K562 (cell line): ENCODE results near the gene FCER2. TPM values are rescaled to one million over a fixed set of nuclear protein-coding genes. Genes with fewer than 3 reads are reported as not detected.

Source experiments
- CHD1 ChIP-seq: fragments of 200-600 bp; sonication (generic); IDR thresholded peaks from one replicate; pipeline ENCODE4 v1.6.1; 2012; ENCODE audit warnings: mild to moderate bottlenecking, moderate library complexity, low read length, inconsistent platforms
- DACH1 ChIP-seq: fragments of 450-650 bp; IDR thresholded peaks from 2 replicates; pipeline ENCODE4 v1.6.1; 2018; ENCODE audit not compliant: partially characterized antibody
- ETS2 ChIP-seq: IDR thresholded peaks from 2 replicates; pipeline ENCODE4 v1.6.1; 2016; ENCODE audit warnings: borderline replicate concordance, missing genetic modification characterization, mild to moderate bottlenecking, moderate library complexity, missing compliant biosample characterization; ENCODE audit not compliant: poor library complexity, severe bottlenecking
- HSF4 ChIP-seq: fragments of 250-450 bp; sonication (Bioruptor Pico); IDR thresholded peaks from 2 replicates; pipeline ENCODE4 v2.1.2; 2022; ENCODE audit warnings: mild to moderate bottlenecking, moderate library complexity, borderline replicate concordance
- MAFG ChIP-seq: fragments of 450-650 bp; conservative IDR thresholded peaks from 2 replicates; pipeline ENCODE4 v1.6.1; 2016; ENCODE audit warnings: missing genetic modification characterization, missing compliant biosample characterization
- NFIC ChIP-seq: fragments of 450-650 bp; IDR thresholded peaks from 2 replicates; pipeline ENCODE4 v1.6.1; 2017; ENCODE audit warnings: mild to moderate bottlenecking, inconsistent platforms
- PREB ChIP-seq: sonication (generic); formaldehyde crosslinking; IDR thresholded peaks from 2 replicates; pipeline ENCODE4 v1.8.1; 2023; ENCODE audit warnings: mild to moderate bottlenecking, missing genetic modification reagents
- SUPT5H ChIP-seq: fragments of 450-650 bp; IDR thresholded peaks from 2 replicates; pipeline ENCODE4 v1.6.1; 2016
- TEAD4 ChIP-seq, 2 experiments: sonication (generic) in 1 of 2; formaldehyde crosslinking in 1 of 2; IDR thresholded peaks; 2 replicates each; pipeline versions ENCODE4 v1.6.1 to v1.8.0; 2012 to 2022; ENCODE audit warnings: borderline replicate concordance in 1 of 2, inconsistent platforms in 1 of 2, low read length in 1 of 2, mild to moderate bottlenecking in 1 of 2, missing genetic modification reagents in 1 of 2
- TFAM ChIP-seq: fragments of 250-450 bp; sonication (Bioruptor Pico); conservative IDR thresholded peaks from 2 replicates; pipeline ENCODE4 v1.5.0; 2021; ENCODE audit warnings: mild to moderate bottlenecking, moderate library complexity
- TRIM24 ChIP-seq, 2 experiments: fragments of 450-650 bp; IDR thresholded peaks; 2 replicates each; pipeline ENCODE4 v1.6.1; 2016
- ZNF212 ChIP-seq: fragments of 450-650 bp; formaldehyde crosslinking; IDR thresholded peaks from 2 replicates; pipeline ENCODE4 v1.4.0; 2020; ENCODE audit warnings: mild to moderate bottlenecking
- ZNF407 ChIP-seq: fragments of 450-650 bp; IDR thresholded peaks from 2 replicates; pipeline ENCODE4 v1.6.1; 2016; ENCODE audit warnings: low read depth
- ZNF431 ChIP-seq: sonication (generic); formaldehyde crosslinking; IDR thresholded peaks from 2 replicates; pipeline ENCODE4 v1.8.0; 2022; ENCODE audit warnings: mild to moderate bottlenecking, missing genetic modification reagents
- polyA plus RNA-seq, 8 experiments: library from polyadenylated mRNA; depleted of rRNA in 4 of 8; stranded (reverse) in 5 of 8; unstranded in 3 of 8; fragments of >200 nt; fragmentation: Nextera tagmentation in 2 of 8; fragmentation: Illumina TruSeq in 1 of 8; extraction: Ambion mirVana in 2 of 8; extraction: Trizol in 1 of 8; gene quantifications; 2 replicates each; pipeline versions ENCODE4 v1.2.1 to v1.2.3, GENCODE V29; 2011 to 2014; ENCODE audit warnings: inconsistent platforms in 1 of 8, missing spikeins in 1 of 8
- total RNA-seq, 7 experiments: library from RNA; depleted of rRNA in 6 of 7; stranded (reverse); fragments of >200 nt in 6 of 7; fragmentation: Illumina TruSeq in 2 of 7; extraction: Trizol in 2 of 7; gene quantifications; 2 replicates each; pipeline versions ENCODE4 v1.2.1 to v1.2.3, GENCODE V29; 2011 to 2021; ENCODE audit warnings: low replicate concordance in 1 of 7
- TF ChIP-seq, protein P1 (sequence below): sonication (generic); formaldehyde crosslinking; IDR thresholded peaks from 2 replicates; pipeline ENCODE4 v1.8.1; 2023; ENCODE audit warnings: missing genetic modification reagents, mild to moderate bottlenecking, borderline replicate concordance

Gene FCER2
- total and polyA plus RNA-seq, 9 of the 15 experiments (the other 6 are each of a cell fraction or from before 2014, with no cell fraction given), result 0.11 TPM; not detected in 8

- TF ChIP-seq ZNF431 (no peak), TFAM (CRISPR knock-in tag) (no peak), NFIC (0 out of 2 replicates have a peak, but pooled peaks have one; percentile 13), PREB (CRISPR knock-in tag) (no peak), MAFG (tag) (no peak), TEAD4 (IDR thresholded peaks at IDR 0.05; ENCODE audit: low read length) (peak; percentile 71), TEAD4 (CRISPR knock-in tag; IDR thresholded peaks at IDR 0.05; ENCODE audit: borderline replicate concordance) (no peak), DACH1 (no peak), TRIM24 (IDR thresholded peaks at IDR 0.05) (peak in 1 of 2 experiments; percentile 23; a peak in 1 of 4 replicates), HSF4 (CRISPR knock-in tag) (no peak), SUPT5H (no peak), ETS2 (no peak), ZNF212 (CRISPR knock-in tag) (no peak), ZNF407 (no peak), CHD1 (no peak)
- TF ChIP-seq, protein P1, sequence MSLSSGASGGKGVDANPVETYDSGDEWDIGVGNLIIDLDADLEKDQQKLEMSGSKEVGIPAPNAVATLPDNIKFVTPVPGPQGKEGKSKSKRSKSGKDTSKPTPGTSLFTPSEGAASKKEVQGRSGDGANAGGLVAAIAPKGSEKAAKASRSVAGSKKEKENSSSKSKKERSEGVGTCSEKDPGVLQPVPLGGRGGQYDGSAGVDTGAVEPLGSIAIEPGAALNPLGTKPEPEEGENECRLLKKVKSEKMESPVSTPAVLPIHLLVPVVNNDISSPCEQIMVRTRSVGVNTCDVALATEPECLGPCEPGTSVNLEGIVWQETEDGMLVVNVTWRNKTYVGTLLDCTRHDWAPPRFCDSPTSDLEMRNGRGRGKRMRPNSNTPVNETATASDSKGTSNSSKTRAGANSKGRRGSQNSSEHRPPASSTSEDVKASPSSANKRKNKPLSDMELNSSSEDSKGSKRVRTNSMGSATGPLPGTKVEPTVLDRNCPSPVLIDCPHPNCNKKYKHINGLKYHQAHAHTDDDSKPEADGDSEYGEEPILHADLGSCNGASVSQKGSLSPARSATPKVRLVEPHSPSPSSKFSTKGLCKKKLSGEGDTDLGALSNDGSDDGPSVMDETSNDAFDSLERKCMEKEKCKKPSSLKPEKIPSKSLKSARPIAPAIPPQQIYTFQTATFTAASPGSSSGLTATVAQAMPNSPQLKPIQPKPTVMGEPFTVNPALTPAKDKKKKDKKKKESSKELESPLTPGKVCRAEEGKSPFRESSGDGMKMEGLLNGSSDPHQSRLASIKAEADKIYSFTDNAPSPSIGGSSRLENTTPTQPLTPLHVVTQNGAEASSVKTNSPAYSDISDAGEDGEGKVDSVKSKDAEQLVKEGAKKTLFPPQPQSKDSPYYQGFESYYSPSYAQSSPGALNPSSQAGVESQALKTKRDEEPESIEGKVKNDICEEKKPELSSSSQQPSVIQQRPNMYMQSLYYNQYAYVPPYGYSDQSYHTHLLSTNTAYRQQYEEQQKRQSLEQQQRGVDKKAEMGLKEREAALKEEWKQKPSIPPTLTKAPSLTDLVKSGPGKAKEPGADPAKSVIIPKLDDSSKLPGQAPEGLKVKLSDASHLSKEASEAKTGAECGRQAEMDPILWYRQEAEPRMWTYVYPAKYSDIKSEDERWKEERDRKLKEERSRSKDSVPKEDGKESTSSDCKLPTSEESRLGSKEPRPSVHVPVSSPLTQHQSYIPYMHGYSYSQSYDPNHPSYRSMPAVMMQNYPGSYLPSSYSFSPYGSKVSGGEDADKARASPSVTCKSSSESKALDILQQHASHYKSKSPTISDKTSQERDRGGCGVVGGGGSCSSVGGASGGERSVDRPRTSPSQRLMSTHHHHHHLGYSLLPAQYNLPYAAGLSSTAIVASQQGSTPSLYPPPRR, result no peak
Observed at GRCh38 chr19:7742575-7742974, 40.6 kb upstream of the FCER2 start (continued).
